Central memory CD8-positive, alpha-beta T cell (primary cell): ENCODE measurements around the gene ARL6IP4.
A peak's percentile ranks its signal among the peaks of the same experiment; 100 is the strongest.

Experiments used
- ATAC-seq: fragments of 150-1000 bp; cut with Tn5 transposase; replicated peaks from 2 replicates; pipeline ENCODE4 v1.10.0; 2022; ENCODE audit warnings: mild to moderate bottlenecking, moderate FRiP score, moderate number of reproducible peaks; ENCODE audit not compliant: poor library complexity, severe bottlenecking; ENCODE audit errors: extremely low read depth
- DNase-seq, 2 donors: peaks; one replicate each; pipeline ENCODE4 v3.0.0; 2021; ENCODE audit warnings: low spot score in 2 of 2
- H3K27ac Mint-ChIP-seq: one replicate; pipeline ENCODE4 v1.8.0; 2022; ENCODE audit warnings: low read depth, mild to moderate bottlenecking, moderate library complexity, mixed read lengths
- H3K27me3 Mint-ChIP-seq: one replicate; pipeline ENCODE4 v1.8.0; 2022; ENCODE audit warnings: mixed read lengths
- H3K36me3 Mint-ChIP-seq: one replicate; pipeline ENCODE4 v1.8.0; 2022; ENCODE audit warnings: mild to moderate bottlenecking, moderate library complexity, mixed read lengths; ENCODE audit not compliant: insufficient read depth
- H3K4me1 Mint-ChIP-seq: one replicate; pipeline ENCODE4 v1.8.0; 2022; ENCODE audit warnings: mixed read lengths
- H3K4me3 Mint-ChIP-seq: one replicate; pipeline ENCODE4 v1.8.0; 2022; ENCODE audit warnings: mild to moderate bottlenecking, moderate library complexity, mixed read lengths
- H3K9me3 Mint-ChIP-seq: one replicate; pipeline ENCODE4 v1.8.0; 2022; ENCODE audit warnings: mixed read lengths

Gene ARL6IP4

DNA sequence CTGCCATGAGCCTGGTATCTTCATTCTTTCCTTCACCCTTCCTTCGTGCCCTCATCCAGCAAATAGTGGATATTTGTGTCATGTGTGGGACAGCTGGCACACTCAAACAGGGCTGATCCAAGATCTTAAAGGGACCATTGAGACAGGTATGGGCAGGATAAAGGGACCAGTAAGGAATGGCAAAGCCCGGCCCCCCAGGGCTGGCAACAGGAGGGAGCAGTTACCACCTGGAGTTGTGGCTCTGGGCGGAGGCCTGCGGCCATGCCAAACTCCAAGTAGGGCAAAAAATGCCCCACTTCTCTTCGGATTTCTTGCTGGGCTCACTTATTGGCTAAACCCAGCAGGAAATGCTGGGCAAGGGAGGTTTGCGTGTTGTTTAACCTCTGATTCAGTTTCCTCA, 3.3 kb upstream of the ARL6IP4 start:
- ATAC-seq: no peak
- H3K36me3 Mint-ChIP-seq: peaks cover 15% of the 10 kb centered on the region
- H3K27ac Mint-ChIP-seq: no peak overlapping the region
- no peaks in the 10 kb centered on the region for H3K27me3 Mint-ChIP-seq
- DNase-seq: no peak
- H3K9me3 Mint-ChIP-seq: no peaks in the 10 kb centered on the region
- peaks cover 23% of the 10 kb centered on the region for H3K4me1 Mint-ChIP-seq
- peak overlapping the region; percentile 23 for H3K4me3 Mint-ChIP-seq

DNA sequence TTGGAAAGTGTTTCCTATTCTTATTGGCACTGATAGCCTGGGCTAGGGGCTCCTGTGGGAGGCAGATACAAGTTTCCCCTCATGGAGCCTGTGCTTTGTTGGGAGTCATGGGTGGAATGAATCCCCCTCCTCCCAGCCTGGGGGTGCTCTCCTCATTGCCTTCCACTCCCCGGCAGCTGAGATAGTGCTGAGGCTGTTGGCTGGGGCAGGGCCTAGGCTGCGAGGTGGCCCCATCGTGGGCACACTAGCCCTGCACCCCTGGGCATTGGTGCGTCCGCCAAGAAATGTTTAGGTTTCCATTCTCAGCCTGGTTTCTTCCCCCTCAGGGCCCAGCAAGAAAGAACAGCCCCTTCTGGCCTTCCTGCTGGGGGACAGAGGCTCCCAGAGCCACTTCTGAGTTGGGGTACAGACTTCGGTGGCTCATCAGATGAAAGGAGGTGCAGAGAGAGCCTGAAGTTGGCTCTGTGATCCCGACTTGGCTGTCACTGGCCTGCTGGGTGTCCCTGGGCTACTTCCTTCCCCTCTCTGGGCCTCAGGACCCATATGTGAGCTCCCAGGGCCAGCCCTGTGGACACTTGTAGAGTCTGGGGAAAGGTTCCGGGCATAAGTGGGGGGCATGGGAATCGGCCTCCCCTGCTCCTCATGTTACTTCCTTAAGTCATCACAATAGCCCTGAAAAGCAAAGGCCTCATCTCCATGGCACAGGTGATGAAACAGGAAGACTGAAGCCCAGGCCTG, 2.7 kb upstream of the ARL6IP4 start:
- Mint-ChIP-seq H3K27ac (no peak overlapping the region), H3K4me3 (peak overlapping the region; percentile 41), H3K36me3 (peaks cover 15% of the 10 kb centered on the region), H3K27me3 (no peaks in the 10 kb centered on the region), H3K9me3 (no peaks in the 10 kb centered on the region), H3K4me1 (peaks cover 23% of the 10 kb centered on the region)
- ATAC-seq (no peak), DNase-seq (no peak)

DNA sequence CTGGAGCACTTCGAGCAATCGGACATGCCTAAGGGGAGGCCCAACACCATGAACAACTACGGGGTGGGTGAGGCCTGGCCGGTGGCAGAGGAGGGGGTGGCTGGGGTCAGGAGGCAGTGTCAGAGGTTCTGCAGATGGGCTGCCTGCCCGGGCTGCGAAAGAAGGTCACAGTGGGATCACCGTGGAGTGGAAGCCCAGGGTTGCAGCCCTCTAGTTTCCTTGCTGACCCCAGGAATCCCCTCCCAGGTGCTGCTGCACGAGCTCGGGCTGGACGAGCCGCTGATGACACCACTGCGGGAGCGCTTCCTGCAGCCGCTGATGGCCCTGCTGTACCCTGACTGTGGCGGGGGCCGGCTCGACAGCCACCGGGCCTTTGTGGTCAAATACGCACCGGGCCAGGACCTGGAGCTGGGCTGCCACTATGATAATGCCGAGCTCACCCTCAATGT, 1.9 kb upstream of the ARL6IP4 start:
- DNase-seq (no peak), ATAC-seq (no peak)
- no peaks in the 10 kb centered on the region for H3K9me3 Mint-ChIP-seq
- no peaks in the 10 kb centered on the region for H3K27me3 Mint-ChIP-seq
- no peak overlapping the region for H3K27ac Mint-ChIP-seq
- H3K4me3 Mint-ChIP-seq: peak overlapping the region; percentile 41
- peaks cover 15% of the 10 kb centered on the region for H3K36me3 Mint-ChIP-seq
- H3K4me1 Mint-ChIP-seq: peaks cover 29% of the 10 kb centered on the region

DNA sequence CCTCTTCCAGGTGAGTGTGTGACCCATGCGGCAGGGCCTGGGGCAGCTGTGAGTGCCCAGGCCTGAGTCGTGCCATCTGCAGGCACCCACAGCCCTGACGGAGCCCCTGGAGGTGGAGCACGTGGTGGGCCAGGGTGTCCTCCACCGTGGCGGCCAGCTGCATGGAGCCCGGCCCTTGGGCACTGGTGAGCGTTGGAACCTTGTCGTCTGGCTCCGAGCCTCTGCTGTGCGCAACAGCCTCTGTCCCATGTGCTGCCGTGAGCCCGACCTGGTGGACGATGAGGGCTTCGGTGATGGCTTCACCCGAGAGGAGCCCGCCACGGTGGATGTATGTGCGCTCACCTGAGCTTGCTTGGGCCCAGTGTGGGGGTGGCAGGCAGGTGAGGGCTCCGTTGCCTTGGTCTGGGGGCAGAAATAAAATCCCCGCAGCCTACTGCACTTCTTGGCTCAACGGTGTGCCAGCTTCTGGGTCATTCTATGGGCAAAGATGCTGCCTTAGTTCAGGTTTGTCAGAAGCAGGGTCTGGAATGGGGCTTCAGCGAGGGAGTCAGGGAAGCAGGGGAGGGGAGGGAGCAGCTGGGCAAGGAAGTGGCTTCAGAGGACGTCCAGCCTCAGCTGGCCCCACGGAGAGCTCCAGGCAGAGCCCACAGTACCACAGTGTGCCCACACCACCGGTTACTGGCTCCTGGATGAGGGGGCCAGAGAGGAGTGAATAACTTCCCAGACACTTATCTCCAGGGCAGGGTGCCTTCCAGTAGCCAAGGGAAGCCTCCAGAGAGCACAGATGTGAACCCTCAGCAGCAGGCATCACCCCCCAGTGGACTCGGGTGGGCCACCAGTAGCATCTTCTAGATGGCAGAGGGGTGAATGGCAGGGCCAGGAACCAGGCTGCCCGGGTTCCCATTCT, 1.2 kb upstream of the ARL6IP4 start:
- Mint-ChIP-seq H3K4me3 (peak overlapping the region; percentile 84), H3K36me3 (peaks cover 17% of the 10 kb centered on the region), H3K27ac (peak overlapping the region; percentile 68), H3K9me3 (no peaks in the 10 kb centered on the region), H3K4me1 (peaks cover 35% of the 10 kb centered on the region), H3K27me3 (no peaks in the 10 kb centered on the region)
- DNase-seq: no peak
- ATAC-seq: no peak

DNA sequence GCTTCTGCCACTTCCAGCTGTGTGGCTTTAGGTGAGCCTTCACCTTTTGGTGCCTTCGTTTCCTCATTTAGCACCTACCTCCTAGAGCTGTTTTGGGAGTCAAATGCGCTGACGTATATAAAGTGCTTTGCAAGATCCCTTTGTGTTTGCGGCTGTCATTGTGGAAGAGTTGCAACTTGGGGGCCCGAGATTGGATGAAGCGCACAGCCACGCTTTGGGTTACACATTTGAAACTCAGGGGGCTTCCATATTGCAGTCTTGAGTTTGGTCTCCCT, 636 bp upstream of the ARL6IP4 start:
- Mint-ChIP-seq H3K27ac (peak overlapping the region; percentile 68), H3K9me3 (no peaks in the 10 kb centered on the region), H3K27me3 (no peaks in the 10 kb centered on the region), H3K36me3 (peaks cover 13% of the 10 kb centered on the region), H3K4me3 (peak overlapping the region; percentile 84), H3K4me1 (peaks cover 40% of the 10 kb centered on the region)
- ATAC-seq (no peak), DNase-seq (no peak)

DNA sequence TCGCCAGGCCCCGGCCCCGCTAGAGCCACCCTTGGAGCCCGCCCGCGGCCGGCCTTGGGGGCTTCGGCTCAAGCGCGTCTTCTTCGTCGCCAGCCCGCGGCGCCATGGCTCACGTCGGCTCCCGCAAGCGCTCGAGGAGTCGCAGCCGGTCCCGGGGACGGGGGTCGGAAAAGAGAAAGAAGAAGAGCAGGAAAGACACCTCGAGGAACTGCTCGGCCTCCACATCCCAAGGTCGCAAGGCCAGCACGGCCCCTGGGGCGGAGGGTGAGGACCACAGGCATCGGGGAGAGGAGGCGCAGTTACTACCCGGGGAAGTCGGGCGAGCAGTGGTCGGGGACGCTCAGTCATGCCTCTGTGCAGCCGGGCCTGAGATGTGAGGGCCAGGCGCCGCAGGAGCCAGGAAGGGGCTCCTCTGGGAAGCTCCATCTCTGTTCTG, 573 bp downstream of the ARL6IP4 start:
- ATAC-seq (peak; percentile 34), DNase-seq (no peak)
- Mint-ChIP-seq H3K9me3 (no peaks in the 10 kb centered on the region), H3K4me3 (peak overlapping the region; percentile 84), H3K27ac (peak overlapping the region; percentile 68), H3K36me3 (peaks cover 9% of the 10 kb centered on the region), H3K4me1 (peaks cover 40% of the 10 kb centered on the region), H3K27me3 (no peaks in the 10 kb centered on the region)

DNA sequence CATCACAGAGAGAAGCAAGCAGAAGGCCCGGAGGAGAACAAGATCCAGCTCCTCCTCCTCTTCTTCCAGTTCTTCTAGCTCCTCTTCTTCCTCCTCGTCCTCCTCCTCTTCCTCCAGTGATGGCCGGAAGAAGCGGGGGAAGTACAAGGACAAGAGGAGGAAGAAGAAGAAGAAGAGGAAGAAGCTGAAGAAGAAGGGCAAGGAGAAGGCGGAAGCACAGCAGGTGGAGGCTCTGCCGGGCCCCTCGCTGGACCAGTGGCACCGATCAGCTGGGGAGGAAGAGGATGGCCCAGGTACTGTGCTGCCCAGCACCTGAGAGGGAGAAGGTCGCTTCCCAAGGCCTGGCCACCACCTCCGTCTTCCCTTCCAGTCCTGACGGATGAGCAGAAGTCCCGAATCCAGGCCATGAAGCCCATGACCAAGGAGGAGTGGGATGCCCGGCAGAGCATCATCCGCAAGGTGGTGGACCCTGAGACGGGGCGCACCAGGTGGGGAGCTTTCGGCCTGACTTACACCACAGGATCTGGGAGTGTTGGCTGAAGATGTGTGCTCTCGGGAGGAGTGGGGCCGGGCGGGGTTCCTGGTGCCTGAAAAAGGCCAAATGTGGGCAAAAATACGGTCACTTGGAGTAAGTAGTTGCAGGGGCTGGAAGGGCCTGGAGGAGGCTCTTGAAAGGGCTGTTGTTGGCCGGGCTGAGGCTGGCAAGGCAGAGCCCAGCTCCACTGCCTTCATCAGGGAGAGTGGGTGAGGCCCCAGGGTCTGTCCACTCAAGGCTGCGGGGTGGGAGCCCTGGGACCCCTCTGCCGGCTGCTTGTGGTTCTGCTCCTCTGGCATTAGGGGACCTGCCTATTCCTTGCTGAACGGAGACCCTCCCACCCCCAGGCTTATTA, 1.4 kb downstream of the ARL6IP4 start:
- H3K27ac Mint-ChIP-seq: peak overlapping the region; percentile 68
- peak overlapping the region; percentile 84 for H3K4me3 Mint-ChIP-seq
- DNase-seq: no peak
- H3K4me1 Mint-ChIP-seq: peaks cover 40% of the 10 kb centered on the region
- no peaks in the 10 kb centered on the region for H3K9me3 Mint-ChIP-seq
- H3K27me3 Mint-ChIP-seq: no peaks in the 10 kb centered on the region
- no peak for ATAC-seq
- peaks cover 7% of the 10 kb centered on the region for H3K36me3 Mint-ChIP-seq

DNA sequence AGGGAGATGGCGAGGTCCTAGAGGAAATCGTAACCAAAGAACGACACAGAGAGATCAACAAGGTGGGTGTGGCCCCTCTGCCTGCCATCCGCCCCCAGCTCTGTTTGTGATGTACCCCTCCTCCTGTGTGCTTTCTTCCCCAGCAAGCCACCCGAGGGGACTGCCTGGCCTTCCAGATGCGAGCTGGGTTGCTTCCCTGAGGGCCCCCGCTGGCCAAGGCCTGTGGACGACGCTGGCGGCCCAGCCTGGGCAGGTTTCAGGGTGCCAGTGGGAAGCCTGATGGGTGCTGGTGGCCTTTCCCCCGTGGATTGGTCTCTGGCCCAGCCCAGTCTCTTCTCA, 2.0 kb downstream of the ARL6IP4 start:
- peaks cover 7% of the 10 kb centered on the region for H3K36me3 Mint-ChIP-seq

DNA sequence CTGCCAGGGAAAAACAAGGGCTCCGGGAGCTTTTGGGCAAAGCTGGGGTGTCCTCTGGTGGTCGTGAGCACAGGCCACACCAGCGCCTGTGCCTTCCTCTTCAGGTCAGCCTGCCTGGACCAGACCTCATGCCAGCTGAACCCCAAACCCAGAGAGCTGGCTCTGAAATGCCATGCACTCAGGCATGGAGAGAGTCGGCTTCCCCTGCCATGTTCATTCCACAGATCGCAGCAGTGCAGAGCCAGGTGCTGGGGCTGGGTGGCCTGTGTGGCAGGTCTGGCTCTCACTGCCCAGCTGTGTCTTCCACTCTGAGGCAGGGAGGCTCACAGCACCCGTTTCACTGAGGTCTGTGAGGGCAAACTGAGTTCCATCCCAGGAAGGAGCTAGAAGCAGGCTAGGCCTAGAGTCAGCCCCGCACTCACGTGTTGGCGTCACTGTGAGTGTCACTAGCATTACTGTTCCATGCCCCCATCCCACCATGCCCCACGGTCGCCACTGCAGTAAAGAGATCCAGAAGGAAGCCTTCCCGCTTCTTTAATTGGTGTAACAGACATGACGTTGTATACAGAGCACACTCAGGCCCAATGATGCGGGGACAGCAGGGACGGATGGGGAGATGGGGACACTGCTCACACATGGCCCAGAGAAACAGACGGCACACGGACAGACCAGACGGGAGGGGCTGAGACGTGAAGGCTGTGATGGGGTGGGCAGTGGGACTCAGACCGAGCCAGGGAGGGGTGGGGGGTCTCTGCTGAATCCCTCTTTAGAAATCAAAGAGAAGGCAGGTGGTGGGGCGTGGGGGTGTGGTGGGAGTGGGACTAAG, 2.7 kb downstream of the ARL6IP4 start:
- DNase-seq (no peak), ATAC-seq (no peak)
- Mint-ChIP-seq H3K9me3 (no peaks in the 10 kb centered on the region), H3K27me3 (no peaks in the 10 kb centered on the region), H3K4me1 (peaks cover 36% of the 10 kb centered on the region), H3K4me3 (peak overlapping the region; percentile 84), H3K36me3 (peaks cover 7% of the 10 kb centered on the region), H3K27ac (peak overlapping the region; percentile 29)

More for the DNA sequence above, 2.0 kb downstream of the ARL6IP4 start:
- no peak for DNase-seq
- peak overlapping the region; percentile 29 for H3K27ac Mint-ChIP-seq
- H3K9me3 Mint-ChIP-seq: no peaks in the 10 kb centered on the region
- peak overlapping the region; percentile 84 for H3K4me3 Mint-ChIP-seq
- ATAC-seq: no peak
- H3K27me3 Mint-ChIP-seq: no peaks in the 10 kb centered on the region
- H3K4me1 Mint-ChIP-seq: peaks cover 40% of the 10 kb centered on the region

DNA sequence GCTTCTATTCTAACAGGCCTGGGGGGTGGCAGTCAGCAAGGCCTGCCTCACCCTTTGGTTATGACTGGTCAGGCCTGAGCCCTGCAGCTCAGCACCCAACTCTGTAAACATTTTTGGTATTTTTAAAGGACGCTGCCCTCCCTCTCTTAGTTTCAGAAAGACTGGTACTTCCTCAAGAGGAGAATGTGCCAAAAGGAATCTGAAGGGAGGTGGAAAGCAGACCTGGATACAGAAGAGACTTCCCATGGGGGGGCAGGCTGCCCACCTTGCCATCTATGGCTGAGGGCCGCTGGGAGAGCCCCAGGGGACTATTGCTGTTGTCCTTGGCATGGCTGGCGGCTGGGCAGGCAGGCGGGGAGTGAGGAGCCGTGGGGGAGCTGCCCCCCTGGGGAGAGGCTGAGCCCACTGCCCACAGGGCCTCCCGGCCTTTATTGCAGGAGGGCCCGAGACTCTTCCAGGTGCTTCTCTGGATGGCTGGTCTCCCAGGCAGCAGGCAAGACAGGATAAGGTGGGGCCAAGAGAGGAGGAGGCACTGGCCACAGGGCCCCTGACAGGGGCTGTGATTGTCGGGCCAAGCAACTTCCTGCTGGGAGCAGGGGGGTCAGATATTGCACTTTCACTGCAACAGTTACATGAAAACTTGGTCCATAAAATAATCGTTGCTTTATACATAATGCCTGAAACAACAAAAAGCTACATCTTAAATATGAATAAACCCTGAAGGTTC, 3.5 kb downstream of the ARL6IP4 start:
- Mint-ChIP-seq H3K27ac (peak overlapping the region; percentile 18), H3K9me3 (no peaks in the 10 kb centered on the region), H3K36me3 (peaks cover 7% of the 10 kb centered on the region), H3K27me3 (no peaks in the 10 kb centered on the region), H3K4me1 (peaks cover 35% of the 10 kb centered on the region), H3K4me3 (peak overlapping the region; percentile 9)
- no peak for DNase-seq
- ATAC-seq: no peak

DNA sequence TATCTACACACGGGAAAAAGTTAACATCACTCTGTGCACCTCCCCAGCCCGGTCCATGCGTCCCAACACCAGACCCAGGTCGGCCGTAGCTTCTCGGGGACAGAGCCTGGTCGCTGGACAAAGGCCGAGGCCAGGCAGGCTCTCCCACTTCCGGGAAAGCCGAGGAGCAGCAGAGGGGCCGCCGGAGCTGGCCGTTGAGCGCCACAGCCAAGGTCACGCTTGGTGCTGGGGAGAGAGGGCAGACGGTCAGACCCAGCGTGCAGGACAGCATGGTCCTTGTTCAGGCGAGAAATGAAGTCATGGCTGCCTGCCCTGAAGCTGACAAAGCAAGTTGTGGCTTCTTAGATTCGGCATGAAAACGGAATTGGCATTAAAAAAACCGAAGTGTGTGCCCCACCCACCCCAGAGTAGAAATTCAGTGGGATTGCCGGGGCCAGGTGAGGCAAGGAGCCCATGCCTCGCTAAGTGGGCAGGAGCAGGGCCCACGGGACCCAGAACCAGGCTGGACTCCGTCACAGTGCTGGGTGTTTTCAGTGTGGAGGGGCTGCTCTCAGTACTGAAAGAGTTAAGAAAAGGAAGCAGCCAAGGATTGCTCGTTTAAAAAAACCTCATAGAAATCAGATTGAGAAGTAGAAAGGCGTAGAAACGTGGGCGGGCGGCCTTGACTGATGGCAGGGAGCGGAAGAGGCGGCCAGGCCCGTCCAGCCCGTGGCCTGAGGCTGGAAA, 4.3 kb downstream of the ARL6IP4 start:
- H3K4me3 Mint-ChIP-seq: no peak overlapping the region
- ATAC-seq (no peak), DNase-seq (no peak)
- H3K9me3 Mint-ChIP-seq: no peaks in the 10 kb centered on the region
- no peaks in the 10 kb centered on the region for H3K27me3 Mint-ChIP-seq
- H3K4me1 Mint-ChIP-seq: peaks cover 35% of the 10 kb centered on the region
- H3K36me3 Mint-ChIP-seq: peaks cover 6% of the 10 kb centered on the region
- no peak overlapping the region for H3K27ac Mint-ChIP-seq
